LHCN-M2 (cell line): ENCODE measurements around the gene LURAP1L. TPM values are rescaled to one million over a fixed set of nuclear protein-coding genes. Genes with fewer than 3 reads are reported as not detected.

Source experiments
- DNase-seq: peaks from one replicate; pipeline ENCODE4 v3.0.0-alpha.2; 2012; ENCODE audit warnings: low read depth
- total RNA-seq: library from RNA; depleted of rRNA; stranded (reverse); fragments of >200 nt; gene quantifications from 2 replicates; pipeline ENCODE4 v1.2.3, GENCODE V29; 2014

LURAP1L gene
- total RNA-seq, 1 experiment from 2014 or later = 4.4 TPM

- peak; percentile 95 for DNase-seq
These were observed 1.8 kb downstream of the LURAP1L start for GRCh38 chr9:12776513-12777055.

- DNase-seq = peak; percentile 26
These were observed 2.6 kb downstream of the LURAP1L start for GRCh38 chr9:12777121-12778022.

- no peak for DNase-seq
These were observed 3.6 kb downstream of the LURAP1L start for GRCh38 chr9:12778389-12778788.

GRCh38 chr9:12781226-12781733 is 6.5 kb downstream of the LURAP1L start:
- DNase-seq = no peak

GRCh38 chr9:12783767-12784460 is 9.1 kb downstream of the LURAP1L start:
- no peak for DNase-seq

GRCh38 chr9:12784461-12785259 is 9.8 kb downstream of the LURAP1L start:
- peak; percentile 90 for DNase-seq

GRCh38 chr9:12785260-12785770 is 10.5 kb downstream of the LURAP1L start:
- DNase-seq = no peak

GRCh38 chr9:12785941-12786340 is 11.1 kb downstream of the LURAP1L start:
- DNase-seq = no peak

GRCh38 chr9:12790001-12790400 is 15.2 kb downstream of the LURAP1L start:
- DNase-seq = no peak

GRCh38 chr9:12790883-12791282 is 16.1 kb downstream of the LURAP1L start:
- no peak for DNase-seq

- no peak for DNase-seq
These were observed 19.4 kb downstream of the LURAP1L start for GRCh38 chr9:12794101-12794799.

GRCh38 chr9:12796601-12797000 is 21.8 kb downstream of the LURAP1L start:
- no peak for DNase-seq

GRCh38 chr9:12797037-12797436 is 22.2 kb downstream of the LURAP1L start:
- no peak for DNase-seq

GRCh38 chr9:12798066-12798770 is 23.4 kb downstream of the LURAP1L start:
- DNase-seq = peak; percentile 60

GRCh38 chr9:12801187-12801586 is 26.4 kb downstream of the LURAP1L start:
- no peak for DNase-seq

GRCh38 chr9:12801663-12802062 is 26.8 kb downstream of the LURAP1L start:
- DNase-seq = no peak

GRCh38 chr9:12802093-12802492 is 27.3 kb downstream of the LURAP1L start:
- no peak for DNase-seq

GRCh38 chr9:12808569-12808968 is 33.7 kb downstream of the LURAP1L start:
- no peak for DNase-seq

GRCh38 chr9:12809720-12810119 is 34.9 kb downstream of the LURAP1L start:
- DNase-seq = no peak

GRCh38 chr9:12811935-12812334 is 37.1 kb downstream of the LURAP1L start:
- no peak for DNase-seq
